B cell (primary cell): Measurements from ENCODE around the gene SCARF1. TPM values are rescaled to one million over a fixed set of nuclear protein-coding genes. Genes with fewer than 3 reads are reported as not detected.

Experiments used
- ATAC-seq: fragments of 200-7000 bp; cut with Tn5 transposase; one replicate; pipeline ENCODE4 v1.10.0; 2021; ENCODE audit warnings: low read depth, mild to moderate bottlenecking, moderate number of reproducible peaks, moderate library complexity
- CTCF ChIA-PET: fragments of 350-600 bp; sonication (Branson Sonifier 250); formaldehyde crosslinking; loops from one replicate; lab custom pipeline; 2021; ENCODE audit warnings: antibody characterized with exemption, inconsistent platforms; lab: Charles Lee
- POLR2A ChIA-PET: fragments of 350-600 bp; sonication (Branson Sonifier 250); formaldehyde crosslinking; loops from one replicate; lab custom pipeline; 2021; ENCODE audit warnings: antibody characterized with exemption; lab: Charles Lee
- DNase-seq: peaks from one replicate; pipeline ENCODE4 v3.0.0; 2013
- H2AFZ ChIP-seq: 2 replicates; pipeline ENCODE4 v1.6.1; 2012; ENCODE audit warnings: mild to moderate bottlenecking, low read depth, low read length; ENCODE audit not compliant: insufficient read depth, poor library complexity, severe bottlenecking
- H3K27ac ChIP-seq, 2 donors: 1 replicate in 1 of 2; 2 replicates in 1 of 2; pipeline ENCODE4 v1.5.1; 2012 to 2013; ENCODE audit warnings: low read length in 2 of 2, mild to moderate bottlenecking in 2 of 2, moderate library complexity in 1 of 2
- H3K27me3 ChIP-seq, 4 experiments: fragments of 200-600 bp in 1 of 4; sonication (generic) in 1 of 4; replicated peaks in 1 of 4; 1 replicate in 2 of 4; 2 replicates in 2 of 4; pipeline versions ENCODE4 v1.6.1 to v1.7.0; 2013 to 2016; ENCODE audit warnings: low read length in 3 of 4, mild to moderate bottlenecking in 2 of 4, mixed read lengths in 1 of 4, moderate library complexity in 1 of 4; ENCODE audit not compliant: insufficient read depth in 4 of 4, control insufficient read depth in 3 of 4; ENCODE audit errors: control extremely low read depth in 1 of 4
- H3K36me3 ChIP-seq, 2 experiments: replicated peaks in 1 of 2; 1 replicate in 1 of 2; 2 replicates in 1 of 2; pipeline versions ENCODE4 v1.6.1 to v1.7.1; 2013; ENCODE audit warnings: low read length in 1 of 2; ENCODE audit not compliant: insufficient read depth in 2 of 2, control insufficient read depth in 1 of 2; ENCODE audit errors: control extremely low read depth in 1 of 2, extremely low read depth in 1 of 2
- H3K4me1 ChIP-seq, 2 donors: fragments of 200-600 bp in 1 of 2; sonication (generic) in 1 of 2; 1 replicate in 1 of 2; 2 replicates in 1 of 2; pipeline versions ENCODE4 v1.5.1 to v1.6.1; 2013 to 2017; ENCODE audit warnings: low read length in 2 of 2; ENCODE audit not compliant: control insufficient read depth in 2 of 2, insufficient read depth in 2 of 2
- H3K4me2 ChIP-seq: replicated peaks from 2 replicates; pipeline ENCODE3; 2012; ENCODE audit warnings: mild to moderate bottlenecking, low read depth, low read length; ENCODE audit not compliant: poor library complexity, severe bottlenecking
- H3K4me3 ChIP-seq, 5 experiments: fragments of 200-600 bp in 1 of 5; sonication (generic) in 1 of 5; 1 replicate in 3 of 5; 2 replicates in 2 of 5; pipeline versions ENCODE4 v1.5.1 to v1.7.0; 2011 to 2016; ENCODE audit warnings: low read length in 4 of 5, mild to moderate bottlenecking in 4 of 5, low read depth in 2 of 5, control low read depth in 1 of 5, moderate library complexity in 1 of 5; ENCODE audit not compliant: insufficient read depth in 1 of 5; ENCODE audit errors: control extremely low read depth in 1 of 5, extremely low read depth in 1 of 5
- H3K79me2 ChIP-seq: fragments of 200-600 bp; sonication (generic); one replicate; pipeline ENCODE4 v1.6.0; 2016; ENCODE audit warnings: low read length; ENCODE audit not compliant: control insufficient read depth, insufficient read depth
- H3K9ac ChIP-seq: fragments of 200-600 bp; sonication (generic); 2 replicates; pipeline ENCODE4 v1.6.1; 2017; ENCODE audit warnings: mild to moderate bottlenecking, low read length, moderate library complexity
- H3K9me3 ChIP-seq, 3 donors: one replicate each; pipeline versions ENCODE4 v1.6.1 to v1.7.1; 2013; ENCODE audit warnings: low read length in 2 of 3; ENCODE audit not compliant: control insufficient read depth in 2 of 3, insufficient read depth in 1 of 3; ENCODE audit errors: control extremely low read depth in 1 of 3
- H4K20me1 ChIP-seq: 2 replicates; pipeline ENCODE4 v1.6.0; 2012; ENCODE audit warnings: mild to moderate bottlenecking, low read length; ENCODE audit not compliant: insufficient read depth, control insufficient read depth, poor library complexity, severe bottlenecking
- H3K27ac Mint-ChIP-seq: one replicate; pipeline ENCODE4 v1.8.0; 2021; ENCODE audit warnings: mixed read lengths
- H3K27me3 Mint-ChIP-seq: one replicate; pipeline ENCODE4 v1.8.0; 2021; ENCODE audit warnings: mixed read lengths
- H3K4me1 Mint-ChIP-seq: one replicate; pipeline ENCODE4 v1.8.0; 2021; ENCODE audit warnings: mixed read lengths
- H3K4me3 Mint-ChIP-seq: one replicate; pipeline ENCODE4 v1.8.0; 2021; ENCODE audit warnings: mixed read lengths
- H3K9me3 Mint-ChIP-seq: one replicate; pipeline ENCODE4 v1.8.0; 2022; ENCODE audit warnings: mixed read lengths; ENCODE audit not compliant: insufficient read depth
- EZH2 ChIP-seq: IDR thresholded peaks from 2 replicates; pipeline ENCODE4 v1.6.1; 2012; ENCODE audit warnings: borderline replicate concordance, low read depth, mild to moderate bottlenecking, moderate library complexity, low read length; ENCODE audit not compliant: insufficient read depth, poor library complexity, severe bottlenecking
- WGBS: methylation state at CpG from one replicate; pipeline ENCODE4 v1.1.5; 2013; ENCODE audit warnings: missing lambda C conversion rate; ENCODE audit not compliant: insufficient coverage; 5-methylcytosine and 5-hydroxymethylcytosine counted together
- intact Hi-C: fragments of 100-400 bp; cut with micrococcal nuclease; formaldehyde crosslinking; loops from one replicate; pipeline ENCODE4 v1.10.0; 2022
- polyA plus RNA-seq: library from polyadenylated mRNA; depleted of rRNA; stranded (reverse); fragments of >200 nt; gene quantifications from 2 replicates; pipeline ENCODE4 v1.2.3, GENCODE V29; 2012
- total RNA-seq, 2 donors: library from RNA; stranded (reverse); fragments of 120-200 nt in 1 of 2; gene quantifications; 1 replicate in 1 of 2; 2 replicates in 1 of 2; pipeline versions ENCODE4 v1.2.3 to v1.2.4, GENCODE V29; 2013 to 2022
- TF ChIP-seq, protein P1 (sequence below): fragments of 200-600 bp; IDR thresholded peaks from one replicate; pipeline ENCODE4 v1.8.0; 2022; ENCODE audit warnings: antibody characterized with exemption, mild to moderate bottlenecking

Gene SCARF1
- total and polyA plus RNA-seq, 2 donors (not counting 1 experiment from before 2014, with no cell fraction given), result 0.54 to 3.7 TPM

DNA sequence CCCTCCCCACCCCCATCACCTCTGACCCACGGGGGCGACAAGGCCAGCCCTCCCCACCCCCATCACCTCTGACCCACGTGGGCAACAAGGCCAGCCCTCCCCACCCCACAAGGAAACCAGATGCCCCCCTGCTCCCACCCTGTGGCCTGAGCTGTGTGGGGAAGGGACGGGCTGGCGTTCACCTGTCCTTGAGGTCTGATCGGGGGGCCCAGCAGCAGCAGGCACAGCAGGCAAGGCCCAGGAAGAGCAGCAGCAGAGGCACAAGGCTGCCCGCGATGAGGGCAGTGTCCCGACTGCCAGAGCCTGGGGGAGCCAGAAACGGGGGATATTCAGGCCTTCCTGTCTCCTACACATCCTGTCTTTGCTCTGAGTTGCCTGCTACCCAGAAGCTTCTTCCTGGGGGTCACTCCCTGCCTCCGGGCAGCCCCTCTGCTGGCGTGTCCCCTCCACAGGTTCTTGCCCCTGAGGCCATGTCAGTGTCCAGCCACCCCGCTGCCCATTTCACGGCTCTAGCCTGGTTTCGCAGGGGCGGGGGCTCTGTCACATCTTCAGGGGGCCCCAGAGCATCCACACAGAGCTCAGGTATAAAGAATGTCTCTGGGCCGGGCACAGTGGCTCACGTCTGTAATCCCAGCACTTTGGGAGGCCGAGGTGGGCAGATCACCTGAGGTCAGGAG, 6.8 kb downstream of the SCARF1 start:
- DNase-seq (no peak), ATAC-seq (no peak)
- H3K4me1 Mint-ChIP-seq, result peaks cover 1% of the 10 kb centered on the region
- no peak overlapping the region for H3K4me3 ChIP-seq
- peaks cover under 1 to 2% of the 10 kb centered on the region in 2 donors for H3K4me1 ChIP-seq
- no peaks in the 10 kb centered on the region for H3K36me3 ChIP-seq
- peak overlapping the region; percentile 50 for H3K27ac Mint-ChIP-seq
- H3K9ac ChIP-seq, result no peak overlapping the region
- H3K9me3 Mint-ChIP-seq, result no peaks in the 10 kb centered on the region
- peaks cover 0 to under 1% (median 0%) of the 10 kb centered on the region in 4 experiments for H3K27me3 ChIP-seq
- no peaks in the 10 kb centered on the region for H3K79me2 ChIP-seq
- no peak overlapping the region for H3K27ac ChIP-seq
- no peak overlapping the region for H3K4me3 Mint-ChIP-seq
- 86% methylated on average over 16 of the region's 19 CpGs for WGBS
- POLR2A ChIA-PET, result interaction anchor here (3.7 kb wide), 1 partner anchor 9 kb away, joined by 14 read pairs; the partner anchor contains the start of gene SLC43A2
- TF ChIP-seq, protein P1, sequence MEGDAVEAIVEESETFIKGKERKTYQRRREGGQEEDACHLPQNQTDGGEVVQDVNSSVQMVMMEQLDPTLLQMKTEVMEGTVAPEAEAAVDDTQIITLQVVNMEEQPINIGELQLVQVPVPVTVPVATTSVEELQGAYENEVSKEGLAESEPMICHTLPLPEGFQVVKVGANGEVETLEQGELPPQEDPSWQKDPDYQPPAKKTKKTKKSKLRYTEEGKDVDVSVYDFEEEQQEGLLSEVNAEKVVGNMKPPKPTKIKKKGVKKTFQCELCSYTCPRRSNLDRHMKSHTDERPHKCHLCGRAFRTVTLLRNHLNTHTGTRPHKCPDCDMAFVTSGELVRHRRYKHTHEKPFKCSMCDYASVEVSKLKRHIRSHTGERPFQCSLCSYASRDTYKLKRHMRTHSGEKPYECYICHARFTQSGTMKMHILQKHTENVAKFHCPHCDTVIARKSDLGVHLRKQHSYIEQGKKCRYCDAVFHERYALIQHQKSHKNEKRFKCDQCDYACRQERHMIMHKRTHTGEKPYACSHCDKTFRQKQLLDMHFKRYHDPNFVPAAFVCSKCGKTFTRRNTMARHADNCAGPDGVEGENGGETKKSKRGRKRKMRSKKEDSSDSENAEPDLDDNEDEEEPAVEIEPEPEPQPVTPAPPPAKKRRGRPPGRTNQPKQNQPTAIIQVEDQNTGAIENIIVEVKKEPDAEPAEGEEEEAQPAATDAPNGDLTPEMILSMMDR, result no peak
- no peak for TF ChIP-seq EZH2
- intact Hi-C loops, result no loop called here
- peaks cover 0 to 5% (median 0%) of the 10 kb centered on the region in 3 donors for H3K9me3 ChIP-seq
- no peaks in the 10 kb centered on the region for H3K27me3 Mint-ChIP-seq
- H3K4me2 ChIP-seq, result no peak overlapping the region
- CTCF ChIA-PET, result interaction anchor here (3.1 kb wide), 1 partner anchor 9 kb away, joined by 16 read pairs; the partner anchor contains the start of gene SLC43A2
- no peaks in the 10 kb centered on the region for H4K20me1 ChIP-seq
- no peak overlapping the region for H2AFZ ChIP-seq

DNA sequence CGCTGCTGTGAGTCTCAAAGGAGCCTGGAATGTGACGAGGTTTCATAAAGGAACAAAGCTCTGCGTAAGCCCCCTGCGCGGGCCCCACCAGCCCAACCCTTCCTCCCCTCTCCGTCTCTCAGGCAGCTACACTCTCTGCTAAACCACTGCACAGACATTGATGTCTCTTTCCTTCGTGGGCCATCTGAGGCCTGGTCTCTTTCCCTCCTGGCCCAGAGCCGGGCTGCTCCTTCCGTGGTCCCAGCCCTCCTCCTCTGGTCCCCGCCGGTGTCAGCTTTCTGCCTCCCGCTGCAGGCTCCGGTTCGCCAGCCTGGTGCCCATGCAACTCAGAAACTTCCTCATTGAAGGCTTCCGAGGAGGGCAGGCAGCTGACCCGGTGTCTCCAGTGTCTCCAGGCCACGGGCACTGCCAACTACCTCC, 7.4 kb downstream of the SCARF1 start:
- no peak for TF ChIP-seq EZH2
- TF ChIP-seq, protein P1, result no peak
- DNase-seq (no peak), ATAC-seq (no peak)
- H3K4me3 Mint-ChIP-seq, result no peak overlapping the region
- Histone ChIP-seq H2AFZ (no peak overlapping the region), H3K9me3 (peaks cover 0 to 5% (median 0%) of the 10 kb centered on the region in 3 donors), H3K27me3 (no peaks in the 10 kb centered on the region), H3K9ac (no peak overlapping the region), H3K79me2 (no peaks in the 10 kb centered on the region), H3K4me1 (no peaks in the 10 kb centered on the region), H3K4me2 (no peak overlapping the region), H3K4me3 (no peak overlapping the region), H4K20me1 (no peaks in the 10 kb centered on the region), H3K27ac (no peak overlapping the region), H3K36me3 (no peaks in the 10 kb centered on the region)
- POLR2A ChIA-PET, result interaction anchor here (3.7 kb wide), 1 partner anchor 9 kb away, joined by 14 read pairs; the partner anchor contains the start of gene SLC43A2
- no peak overlapping the region for H3K27ac Mint-ChIP-seq
- peaks cover 1% of the 10 kb centered on the region for H3K4me1 Mint-ChIP-seq
- H3K9me3 Mint-ChIP-seq, result no peaks in the 10 kb centered on the region
- intact Hi-C loops, result no loop called here
- H3K27me3 Mint-ChIP-seq, result no peaks in the 10 kb centered on the region
- WGBS, result 83% methylated on average over 17 of the region's 17 CpGs
- CTCF ChIA-PET, result no interaction called here
